Adipocyte (in vitro differentiated cells): Measurements from ENCODE around the gene NFE2L2.
A peak's percentile ranks its signal among the peaks of the same experiment; 100 is the strongest.
"Not testable (repeated sequence)": the region's sequence is repeated elsewhere in the genome, so short reads cannot be mapped to it uniquely, and the experiment has no call there.

Experiments
- DNase-seq: peaks from one replicate; pipeline ENCODE4 v3.0.0-alpha.2; 2015; ENCODE audit warnings: low read depth
- H3K27me3 ChIP-seq: replicated peaks from 2 replicates; pipeline ENCODE4 v1.7.0; 2013; ENCODE audit warnings: mild to moderate bottlenecking, low read length, moderate library complexity; ENCODE audit not compliant: control insufficient read depth, insufficient read depth
- H3K36me3 ChIP-seq: 2 replicates; pipeline ENCODE4 v1.7.0; 2013; ENCODE audit warnings: low read length, mild to moderate bottlenecking, moderate library complexity; ENCODE audit not compliant: control insufficient read depth, insufficient read depth, severe bottlenecking
- H3K4me1 ChIP-seq: 2 replicates; pipeline ENCODE4 v1.7.0; 2013; ENCODE audit warnings: mild to moderate bottlenecking, low read length, moderate library complexity; ENCODE audit not compliant: control insufficient read depth, insufficient read depth
- H3K4me3 ChIP-seq: 2 replicates; pipeline ENCODE4 v1.7.0; 2013; ENCODE audit warnings: mild to moderate bottlenecking, low read length, moderate library complexity
- H3K9ac ChIP-seq: 2 replicates; pipeline ENCODE4 v1.7.0; 2013; ENCODE audit warnings: mild to moderate bottlenecking, low read length, moderate library complexity
- H3K9me3 ChIP-seq: 2 replicates; pipeline ENCODE4 v1.7.0; 2013; ENCODE audit warnings: mild to moderate bottlenecking, low read length, moderate library complexity; ENCODE audit not compliant: control insufficient read depth

The NFE2L2 gene

GRCh38 chr2:177186038-177186437, 78.5 kb downstream of the NFE2L2 start:
- not testable (repeated sequence) for H3K9me3 ChIP-seq, H3K9ac ChIP-seq, H3K36me3 ChIP-seq, H3K27me3 ChIP-seq, H3K4me3 ChIP-seq, DNase-seq
- peaks cover 21% of the 10 kb centered on the region for H3K4me1 ChIP-seq

- Histone ChIP-seq H3K9me3 (no peaks in the 10 kb centered on the region), H3K4me1 (peaks cover 21% of the 10 kb centered on the region), H3K27me3 (no peaks in the 10 kb centered on the region), H3K9ac (no peak overlapping the region), H3K36me3 (no peaks in the 10 kb centered on the region), H3K4me3 (no peak overlapping the region)
- DNase-seq, result no peak
Observed at GRCh38 chr2:177184606-177185005, 79.9 kb downstream of the NFE2L2 start.

- peaks cover 21% of the 10 kb centered on the region for H3K4me1 ChIP-seq
- H3K9me3 ChIP-seq, result no peaks in the 10 kb centered on the region
- no peak overlapping the region for H3K4me3 ChIP-seq
- no peak overlapping the region for H3K9ac ChIP-seq
- no peaks in the 10 kb centered on the region for H3K27me3 ChIP-seq
- DNase-seq, result peak; percentile 47
- H3K36me3 ChIP-seq, result no peaks in the 10 kb centered on the region
Observed at GRCh38 chr2:177183860-177184259, 80.7 kb downstream of the NFE2L2 start.
